H1 (cell line): ENCODE data around the gene IQCF2. TPM values are rescaled to one million over a fixed set of nuclear protein-coding genes. Genes with fewer than 3 reads are reported as not detected.

Experiments
- CTCF ChIA-PET: fragments of 300-600 bp; sonication (Branson Sonifier 250); formaldehyde crosslinking; loops from one replicate; lab custom pipeline; 2021; ENCODE audit not compliant: partially characterized antibody; lab: Charles Lee
- POLR2A ChIA-PET: fragments of 300-600 bp; sonication (Branson Sonifier 250); formaldehyde crosslinking; loops from one replicate; lab custom pipeline; 2021; ENCODE audit warnings: inconsistent platforms; ENCODE audit not compliant: partially characterized antibody; lab: Charles Lee
- DNase-seq, 2 experiments: peaks; one replicate each; pipeline versions ENCODE4 v3.0.0 to v3.0.0-alpha.2; 2010 to 2022; ENCODE audit warnings: low spot score in 2 of 2, low read depth in 1 of 2, mixed read lengths in 1 of 2
- FAIRE-seq: peaks from 2 replicates; lab custom pipeline; 2011; peaks lifted over from hg19 to GRCh38; lab: Jason Lieb, UNC
- H2AFZ ChIP-seq: 2 replicates; pipeline ENCODE4 v1.8.1; 2012; ENCODE audit warnings: low read length, inconsistent platforms
- H2AK5ac ChIP-seq: 2 replicates; pipeline ENCODE4 v1.6.1; 2013; ENCODE audit warnings: low read depth, low read length
- H2BK120ac ChIP-seq: replicated peaks from 2 replicates; pipeline ENCODE3; 2013; ENCODE audit warnings: low read depth, low read length, inconsistent platforms
- H2BK12ac ChIP-seq: 2 replicates; pipeline ENCODE4 v1.6.1; 2013; ENCODE audit warnings: low read depth, low read length
- H2BK15ac ChIP-seq: 2 replicates; pipeline ENCODE4 v1.6.1; 2013; ENCODE audit warnings: low read length
- H2BK20ac ChIP-seq: 2 replicates; pipeline ENCODE4 v1.6.1; 2013; ENCODE audit warnings: low read length
- H2BK5ac ChIP-seq: 2 replicates; pipeline ENCODE4 v1.6.1; 2013; ENCODE audit warnings: low read depth, low read length
- H3K14ac ChIP-seq: 2 replicates; pipeline ENCODE4 v1.6.1; 2013; ENCODE audit warnings: inconsistent platforms; ENCODE audit not compliant: insufficient read length
- H3K18ac ChIP-seq: 2 replicates; pipeline ENCODE4 v1.6.1; 2013; ENCODE audit warnings: low read length; ENCODE audit errors: extremely low read depth
- H3K23ac ChIP-seq: 2 replicates; pipeline ENCODE4 v1.6.1; 2013; ENCODE audit warnings: inconsistent platforms; ENCODE audit not compliant: insufficient read length
- H3K23me2 ChIP-seq: 2 replicates; pipeline ENCODE4 v1.6.1; 2013; ENCODE audit warnings: low read depth, low read length
- H3K27ac ChIP-seq: 2 replicates; pipeline ENCODE4 v1.6.1; 2011; ENCODE audit warnings: low read depth, low read length, inconsistent platforms
- H3K27me3 ChIP-seq, 4 experiments: replicated peaks in 1 of 4; 1 replicate in 1 of 4; 2 replicates in 3 of 4; pipeline versions ENCODE4 v1.6.1 to v1.8.1; 2011 to 2013; ENCODE audit warnings: low read length in 3 of 4, mild to moderate bottlenecking in 3 of 4, inconsistent platforms in 2 of 4, mixed read lengths in 2 of 4, moderate library complexity in 1 of 4; ENCODE audit not compliant: control insufficient read depth in 3 of 4, insufficient read depth in 3 of 4; ENCODE audit errors: extremely low read depth in 1 of 4
- H3K36me3 ChIP-seq, 4 experiments: 2 replicates each; pipeline versions ENCODE4 v1.6.1 to v1.8.1; 2011 to 2013; ENCODE audit warnings: mild to moderate bottlenecking in 4 of 4, low read length in 3 of 4, moderate library complexity in 2 of 4, control low read depth in 1 of 4, inconsistent platforms in 1 of 4; ENCODE audit not compliant: insufficient read depth in 4 of 4, control insufficient read depth in 2 of 4
- H3K4ac ChIP-seq: replicated peaks from 2 replicates; pipeline ENCODE3; 2013; ENCODE audit warnings: low read length, low read depth, mixed read lengths, inconsistent platforms; ENCODE audit not compliant: insufficient read length
- H3K4me1 ChIP-seq, 4 experiments: replicated peaks in 1 of 4; 1 replicate in 1 of 4; 2 replicates in 3 of 4; pipeline versions ENCODE4 v1.6.1 to v1.8.1; 2011 to 2013; ENCODE audit warnings: low read length in 3 of 4, inconsistent platforms in 2 of 4, mixed read lengths in 1 of 4; ENCODE audit not compliant: insufficient read depth in 4 of 4, control insufficient read depth in 3 of 4
- H3K4me2 ChIP-seq, 2 experiments: 2 replicates each; pipeline versions ENCODE4 v1.6.1 to v1.8.1; 2011 to 2013; ENCODE audit warnings: low read depth in 2 of 2, low read length in 2 of 2, control low read depth in 1 of 2, inconsistent platforms in 1 of 2, mild to moderate bottlenecking in 1 of 2; ENCODE audit not compliant: insufficient read depth in 1 of 2
- H3K4me3 ChIP-seq, 4 experiments: fragments of 200-600, 300-600 bp in 1 of 4; sonication (generic), shearing (Covaris generic), sonication (Bioruptor Twin) in 1 of 4; 2 replicates each; pipeline versions ENCODE4 v1.5.1 to v1.8.1; 2011 to 2016; ENCODE audit warnings: low read length in 4 of 4, low read depth in 3 of 4, control low read depth in 2 of 4, inconsistent platforms in 2 of 4, mild to moderate bottlenecking in 2 of 4, mixed read lengths in 1 of 4, moderate library complexity in 1 of 4; ENCODE audit not compliant: insufficient read depth in 2 of 4; ENCODE audit errors: extremely low read depth in 1 of 4
- H3K56ac ChIP-seq: replicated peaks from 2 replicates; pipeline ENCODE3; 2013; ENCODE audit warnings: low read depth, mild to moderate bottlenecking, mixed read lengths, low read length, inconsistent platforms; ENCODE audit not compliant: insufficient read length
- H3K79me1 ChIP-seq: 2 replicates; pipeline ENCODE4 v1.6.1; 2013; ENCODE audit warnings: low read depth, low read length, control low read depth
- H3K79me2 ChIP-seq, 2 experiments: 2 replicates each; pipeline versions ENCODE4 v1.6.1 to v1.8.1; 2012 to 2013; ENCODE audit warnings: low read length in 2 of 2, mild to moderate bottlenecking in 2 of 2, inconsistent platforms in 1 of 2; ENCODE audit not compliant: insufficient read depth in 2 of 2, control insufficient read depth in 1 of 2
- H3K9ac ChIP-seq, 4 experiments: replicated peaks in 1 of 4; 1 replicate in 1 of 4; 2 replicates in 3 of 4; pipeline versions ENCODE4 v1.6.1 to v1.8.1; 2011 to 2013; ENCODE audit warnings: low read depth in 3 of 4, low read length in 3 of 4, control low read depth in 2 of 4, mild to moderate bottlenecking in 2 of 4, moderate library complexity in 2 of 4, inconsistent platforms in 1 of 4; ENCODE audit errors: extremely low read depth in 1 of 4
- H3K9me3 ChIP-seq, 2 experiments: 2 replicates each; pipeline versions ENCODE4 v1.6.1 to v1.8.1; 2012 to 2013; ENCODE audit warnings: mild to moderate bottlenecking in 2 of 2, moderate library complexity in 2 of 2, control low read depth in 1 of 2, inconsistent platforms in 1 of 2, low read depth in 1 of 2, low read length in 1 of 2, mixed read lengths in 1 of 2; ENCODE audit not compliant: insufficient read depth in 2 of 2
- H4K20me1 ChIP-seq, 2 experiments: replicated peaks in 1 of 2; 2 replicates each; pipeline versions ENCODE3 to v1.8.1; 2011 to 2013; ENCODE audit warnings: inconsistent platforms in 2 of 2, low read length in 2 of 2, mild to moderate bottlenecking in 1 of 2; ENCODE audit not compliant: insufficient read depth in 2 of 2, control insufficient read depth in 1 of 2
- H4K5ac ChIP-seq: 2 replicates; pipeline ENCODE4 v1.6.1; 2013; ENCODE audit warnings: low read length, low read depth, mixed read lengths, inconsistent platforms; ENCODE audit not compliant: insufficient read length
- H4K8ac ChIP-seq: 2 replicates; pipeline ENCODE4 v1.8.0; 2013; ENCODE audit warnings: mild to moderate bottlenecking, moderate library complexity, low read length, inconsistent platforms; ENCODE audit not compliant: insufficient read depth; ENCODE audit errors: extremely low read depth
- H4K91ac ChIP-seq: replicated peaks from 2 replicates; pipeline ENCODE3; 2013; ENCODE audit warnings: low read length, mixed read lengths, inconsistent platforms; ENCODE audit not compliant: insufficient read length
- BACH1 ChIP-seq: IDR thresholded peaks from 2 replicates; pipeline ENCODE4 v1.6.1; 2012; ENCODE audit warnings: low read length, improper control_type of control experiment
- BCL11A ChIP-seq, 2 experiments: IDR thresholded peaks; one replicate each; pipeline ENCODE4 v1.6.1; 2011; ENCODE audit warnings: low read depth in 2 of 2, low read length in 2 of 2, mild to moderate bottlenecking in 2 of 2
- GABPA ChIP-seq: IDR thresholded peaks from 2 replicates; pipeline ENCODE4 v1.6.1; 2011; ENCODE audit warnings: mild to moderate bottlenecking, low read length, moderate library complexity, borderline replicate concordance; ENCODE audit not compliant: insufficient read depth
- POU5F1 ChIP-seq: IDR thresholded peaks from 2 replicates; pipeline ENCODE4 v1.6.1; 2011; ENCODE audit warnings: low read depth, mild to moderate bottlenecking, low read length, moderate library complexity
- WGBS, 2 experiments: shearing (Covaris generic) in 1 of 2; methylation state at CpG; one replicate each; pipeline versions ENCODE4 v1.1.6 to v1.1.7; 2013 to 2015; ENCODE audit warnings: low lambda C conversion rate in 2 of 2, mixed read lengths in 2 of 2, inconsistent platforms in 1 of 2, low coverage in 1 of 2, missing lambda C conversion rate in 1 of 2; ENCODE audit not compliant: insufficient replicate concordance in 2 of 2, insufficient coverage in 1 of 2, insufficient read length in 1 of 2; ENCODE audit errors: extremely low coverage in 1 of 2, missing lambda C conversion rate in 1 of 2; 5-methylcytosine and 5-hydroxymethylcytosine counted together
- polyA plus RNA-seq, 7 experiments: library from polyadenylated mRNA; depleted of rRNA in 3 of 7; stranded (reverse) in 5 of 7; unstranded in 2 of 7; fragments of >200 nt in 5 of 7; fragments of 200-250 nt in 2 of 7; gene quantifications; 1 replicate in 5 of 7; 2 replicates in 1 of 7; 4 replicates in 1 of 7; pipeline versions ENCODE4 v1.2.1 to v1.2.3, GENCODE V29; 2011 to 2013; ENCODE audit warnings: missing spikeins in 2 of 7, mixed read lengths in 2 of 7
- total RNA-seq: library from RNA; stranded (reverse); fragmentation: NEBNext Ultra II Directional; extraction: Animal tissue kit (Norgen Biotek cat#: 25700); gene quantifications from 2 replicates; pipeline ENCODE4 v1.2.1, GENCODE V29; 2021

IQCF2 gene
- total and polyA plus RNA-seq, 2 of the 8 experiments (the other 6 are each of a cell fraction or from before 2014, with no cell fraction given): not detected

GRCh38 chr3:51828297-51828696, 33.1 kb upstream of the IQCF2 start:
- ChIA-PET CTCF (interaction anchor here (0.9 to 1.4 kb wide), 3 partner anchors 9 to 109 kb away, joined by 3 to 12 read pairs (median 4); no protein-coding TSS in a partner anchor), POLR2A (interaction anchor here (1.1 kb wide), 1 partner anchor 8 kb away, joined by 4 read pairs; no protein-coding TSS in a partner anchor)
- Histone ChIP-seq H3K9ac (no peak overlapping the region), H3K27ac (no peak overlapping the region), H2AFZ (no peak overlapping the region), H3K4ac (no peak overlapping the region), H3K79me2 (no peaks in the 10 kb centered on the region), H3K18ac (no peak overlapping the region), H2AK5ac (no peak overlapping the region), H3K27me3 (no peaks in the 10 kb centered on the region; a peak in 1 of 7 replicates), H3K9me3 (peaks cover 3 to 4% of the 10 kb centered on the region in 2 experiments; a peak in 3 of 4 replicates), H2BK120ac (no peak overlapping the region), H2BK12ac (no peak overlapping the region), H4K91ac (no peak overlapping the region), H3K23ac (no peak overlapping the region), H3K56ac (no peak overlapping the region), H4K20me1 (no peaks in the 10 kb centered on the region), H2BK20ac (no peak overlapping the region), H3K4me3 (no peak overlapping the region), H3K23me2 (no peaks in the 10 kb centered on the region), H2BK15ac (no peak overlapping the region), H3K14ac (no peak overlapping the region), H3K79me1 (no peaks in the 10 kb centered on the region), H3K4me2 (no peak overlapping the region), H4K8ac (no peak overlapping the region), H3K4me1 (no peaks in the 10 kb centered on the region), H3K36me3 (no peaks in the 10 kb centered on the region), H2BK5ac (no peak overlapping the region), H4K5ac (no peak overlapping the region)
- no peak for DNase-seq
- TF ChIP-seq POU5F1 (no peak), BCL11A (IDR thresholded peaks at IDR 0.05; ENCODE audit: low read depth in 2 of 2, low read length in 2 of 2) (no peak), GABPA (no peak), BACH1 (no peak)
- no peak for FAIRE-seq
- WGBS, 2 experiments: 94% methylated on average over 1 of the region's 1 CpG; no CpG with 5 or more reads in 1 of the 2 experiments
